ENCODE results near the gene AQP12A. TPM values are rescaled to one million over a fixed set of nuclear protein-coding genes. Genes with fewer than 3 reads are reported as not detected.

The AQP12A gene
- total and polyA plus RNA-seq, 2 donors (not counting 1 experiment from before 2014, with no cell fraction given), result not detected

GRCh38 chr2:240720686-240721595, 29.3 kb downstream of the AQP12A start:
- H3K4me3 ChIP-seq (replicated peaks in 1 of 4; ENCODE audit: control extremely low read depth in 1 of 4, insufficient read depth in 1 of 4, low read depth in 3 of 4, low read length in 4 of 4), result no peak overlapping the region
- no peak overlapping the region for H3K9ac ChIP-seq (ENCODE audit: insufficient read depth, low read length)
- no peak overlapping the region for H3K4me2 ChIP-seq (ENCODE audit: extremely low read depth, insufficient read depth, low read length)
- no peak overlapping the region for H3K27ac ChIP-seq (ENCODE audit: insufficient read depth, low read length)
- H3K36me3 ChIP-seq (ENCODE audit: control insufficient read depth, insufficient read depth, low read length), result no peaks in the 10 kb centered on the region
- H2AFZ ChIP-seq (ENCODE audit: low read length), result no peak overlapping the region
- TF ChIP-seq EZH2 (IDR thresholded peaks at IDR 0.05; ENCODE audit: low read length, missing control alignments), result no peak
- no peak for TF ChIP-seq CTCF (conservative IDR thresholded peaks at IDR 0.05 in 1 of 2, IDR thresholded peaks at IDR 0.05 in 1 of 2; ENCODE audit: low read depth in 1 of 2, low read length in 2 of 2)
- H3K4me1 ChIP-seq (ENCODE audit: control insufficient read depth, extremely low read depth, insufficient read depth, low read length), result no peaks in the 10 kb centered on the region
- H3K9me3 ChIP-seq (ENCODE audit: control insufficient read depth, insufficient read depth, low read depth, low read length), result no peaks in the 10 kb centered on the region
- H4K20me1 ChIP-seq (ENCODE audit: control insufficient read depth, extremely low read depth, insufficient read depth, low read length), result no peaks in the 10 kb centered on the region
- DNase-seq (ENCODE audit: low read depth in 2 of 2), result no peak
- no peaks in the 10 kb centered on the region for H3K79me2 ChIP-seq (ENCODE audit: control insufficient read depth, insufficient read depth, low read length)
- H3K27me3 ChIP-seq (ENCODE audit: control insufficient read depth, insufficient read depth, low read length), result no peaks in the 10 kb centered on the region

GRCh38 chr2:240721596-240722180, 30.0 kb downstream of the AQP12A start:
- Histone ChIP-seq H3K79me2 (ENCODE audit: control insufficient read depth, insufficient read depth, low read length) (no peaks in the 10 kb centered on the region), H3K4me1 (ENCODE audit: control insufficient read depth, extremely low read depth, insufficient read depth, low read length) (no peaks in the 10 kb centered on the region), H3K27ac (ENCODE audit: insufficient read depth, low read length) (no peak overlapping the region), H2AFZ (ENCODE audit: low read length) (no peak overlapping the region), H3K4me2 (ENCODE audit: extremely low read depth, insufficient read depth, low read length) (no peak overlapping the region), H3K9ac (ENCODE audit: insufficient read depth, low read length) (no peak overlapping the region), H4K20me1 (ENCODE audit: control insufficient read depth, extremely low read depth, insufficient read depth, low read length) (no peaks in the 10 kb centered on the region), H3K9me3 (ENCODE audit: control insufficient read depth, insufficient read depth, low read depth, low read length) (no peaks in the 10 kb centered on the region), H3K4me3 (replicated peaks in 1 of 4; ENCODE audit: control extremely low read depth in 1 of 4, insufficient read depth in 1 of 4, low read depth in 3 of 4, low read length in 4 of 4) (no peak overlapping the region), H3K27me3 (ENCODE audit: control insufficient read depth, insufficient read depth, low read length) (no peaks in the 10 kb centered on the region), H3K36me3 (ENCODE audit: control insufficient read depth, insufficient read depth, low read length) (no peaks in the 10 kb centered on the region)
- DNase-seq (ENCODE audit: low read depth in 2 of 2), result no peak
- no peak for TF ChIP-seq EZH2 (IDR thresholded peaks at IDR 0.05; ENCODE audit: low read length, missing control alignments)
- TF ChIP-seq CTCF (conservative IDR thresholded peaks at IDR 0.05 in 1 of 2, IDR thresholded peaks at IDR 0.05 in 1 of 2; ENCODE audit: low read depth in 1 of 2, low read length in 2 of 2), result no peak

GRCh38 chr2:240722376-240722775, 30.7 kb downstream of the AQP12A start:
- H2AFZ ChIP-seq (ENCODE audit: low read length), result no peak overlapping the region
- no peaks in the 10 kb centered on the region for H3K9me3 ChIP-seq (ENCODE audit: control insufficient read depth, insufficient read depth, low read depth, low read length)
- DNase-seq (ENCODE audit: low read depth in 2 of 2), result no peak
- no peaks in the 10 kb centered on the region for H4K20me1 ChIP-seq (ENCODE audit: control insufficient read depth, extremely low read depth, insufficient read depth, low read length)
- H3K27ac ChIP-seq (ENCODE audit: insufficient read depth, low read length), result no peak overlapping the region
- H3K79me2 ChIP-seq (ENCODE audit: control insufficient read depth, insufficient read depth, low read length), result no peaks in the 10 kb centered on the region
- H3K4me1 ChIP-seq (ENCODE audit: control insufficient read depth, extremely low read depth, insufficient read depth, low read length), result no peaks in the 10 kb centered on the region
- H3K27me3 ChIP-seq (ENCODE audit: control insufficient read depth, insufficient read depth, low read length), result no peaks in the 10 kb centered on the region
- H3K4me2 ChIP-seq (ENCODE audit: extremely low read depth, insufficient read depth, low read length), result no peak overlapping the region
- no peak overlapping the region for H3K4me3 ChIP-seq (replicated peaks in 1 of 4; ENCODE audit: control extremely low read depth in 1 of 4, insufficient read depth in 1 of 4, low read depth in 3 of 4, low read length in 4 of 4)
- no peaks in the 10 kb centered on the region for H3K36me3 ChIP-seq (ENCODE audit: control insufficient read depth, insufficient read depth, low read length)
- no peak overlapping the region for H3K9ac ChIP-seq (ENCODE audit: insufficient read depth, low read length)
- TF ChIP-seq CTCF (conservative IDR thresholded peaks at IDR 0.05 in 1 of 2, IDR thresholded peaks at IDR 0.05 in 1 of 2; ENCODE audit: low read depth in 1 of 2, low read length in 2 of 2) (no peak), EZH2 (IDR thresholded peaks at IDR 0.05; ENCODE audit: low read length, missing control alignments) (no peak)
